Measurements from ENCODE around the gene GPRIN1.

DNA sequence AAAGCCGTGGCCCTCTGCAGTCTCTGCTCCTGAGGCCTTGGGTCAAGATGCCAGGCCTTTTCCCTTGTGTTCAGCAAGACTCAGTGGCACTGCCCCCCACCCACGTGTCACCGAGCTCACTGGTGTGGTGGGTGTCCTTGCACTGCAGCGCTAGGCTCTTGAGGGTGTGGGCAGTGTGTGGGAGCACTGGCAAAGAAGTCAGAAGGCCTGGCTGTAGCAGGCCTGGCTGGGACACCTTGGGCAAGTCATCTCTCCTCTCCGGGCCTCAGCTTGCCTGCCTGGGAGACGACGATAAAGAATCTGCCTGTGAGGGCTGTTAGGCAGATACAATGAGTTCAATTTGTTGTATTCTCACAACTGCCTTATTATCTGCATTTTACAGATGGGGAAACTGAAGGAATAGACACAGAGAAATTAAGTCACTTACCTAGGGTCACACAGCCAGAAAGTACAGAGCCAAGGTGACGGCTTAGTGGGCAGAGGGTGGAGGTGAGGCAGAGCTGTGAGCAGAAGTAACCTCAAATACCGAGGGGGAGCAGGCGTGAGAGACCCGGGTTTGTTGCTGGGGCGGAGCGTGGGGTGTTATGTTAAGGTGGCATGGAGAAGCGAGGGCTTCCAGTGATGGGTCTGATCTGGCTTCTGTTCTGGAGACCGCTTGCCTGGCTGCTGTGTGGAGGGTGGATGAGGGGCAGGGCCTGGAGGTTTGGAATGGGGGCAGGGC, 38.7 kb upstream of the GPRIN1 start:
- TF ChIP-seq POLR2A (IDR thresholded peaks at IDR 0.05; ENCODE audit: low read depth, low read length) (no peak), POLR2AphosphoS5 (IDR thresholded peaks at IDR 0.05; ENCODE audit: low read depth, low read length) (no peak), TAF1 (IDR thresholded peaks at IDR 0.05; ENCODE audit: borderline replicate concordance, low read depth, low read length) (no peak)

Data from GM12892 (cell line).